Measurements from ENCODE around the gene AAGAB. TPM values are rescaled to one million over a fixed set of nuclear protein-coding genes. Genes with fewer than 3 reads are reported as not detected.

The AAGAB gene
- total RNA-seq, 1 donor from 2014 or later, result 20.9 TPM

DNA sequence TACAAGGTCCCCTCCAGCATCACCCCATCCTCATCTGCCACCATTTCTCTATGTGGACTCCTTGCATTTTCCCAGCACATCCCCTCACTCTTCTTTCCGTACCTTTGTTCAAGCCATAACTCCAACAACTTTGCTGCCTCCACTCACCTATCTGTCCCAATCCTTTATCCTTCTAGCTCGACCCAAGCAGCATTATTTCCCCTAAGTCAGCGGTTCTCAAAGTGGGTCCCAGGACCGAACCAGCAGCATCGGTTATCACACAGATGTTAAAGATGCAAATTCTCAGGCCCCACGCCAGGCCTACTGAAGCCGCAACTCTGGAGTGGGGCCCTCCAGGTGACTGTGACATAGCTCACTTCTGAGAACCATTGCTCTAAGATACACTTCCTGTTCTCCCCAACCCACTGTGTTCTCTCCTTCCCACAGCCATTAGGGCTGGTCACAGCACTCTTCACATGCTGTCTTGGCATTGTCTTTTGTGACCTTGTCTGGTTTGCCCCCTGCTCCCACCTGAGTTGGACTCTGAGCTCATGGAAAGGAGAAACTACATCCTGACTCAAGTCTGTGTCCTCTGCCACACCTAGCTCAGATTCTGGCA, 56.2 kb downstream of the AAGAB start:
- Histone ChIP-seq H3K4me3 (no peak overlapping the region), H3K9me3 (replicated peaks) (no peaks in the 10 kb centered on the region), H3K27ac (replicated peaks) (no peak overlapping the region), H3K27me3 (ENCODE audit: low read depth) (no peaks in the 10 kb centered on the region), H3K4me1 (peaks cover 83% of the 10 kb centered on the region), H3K36me3 (peaks cover 13% of the 10 kb centered on the region)
- no peak for DNase-seq
- TF ChIP-seq, protein P1, sequence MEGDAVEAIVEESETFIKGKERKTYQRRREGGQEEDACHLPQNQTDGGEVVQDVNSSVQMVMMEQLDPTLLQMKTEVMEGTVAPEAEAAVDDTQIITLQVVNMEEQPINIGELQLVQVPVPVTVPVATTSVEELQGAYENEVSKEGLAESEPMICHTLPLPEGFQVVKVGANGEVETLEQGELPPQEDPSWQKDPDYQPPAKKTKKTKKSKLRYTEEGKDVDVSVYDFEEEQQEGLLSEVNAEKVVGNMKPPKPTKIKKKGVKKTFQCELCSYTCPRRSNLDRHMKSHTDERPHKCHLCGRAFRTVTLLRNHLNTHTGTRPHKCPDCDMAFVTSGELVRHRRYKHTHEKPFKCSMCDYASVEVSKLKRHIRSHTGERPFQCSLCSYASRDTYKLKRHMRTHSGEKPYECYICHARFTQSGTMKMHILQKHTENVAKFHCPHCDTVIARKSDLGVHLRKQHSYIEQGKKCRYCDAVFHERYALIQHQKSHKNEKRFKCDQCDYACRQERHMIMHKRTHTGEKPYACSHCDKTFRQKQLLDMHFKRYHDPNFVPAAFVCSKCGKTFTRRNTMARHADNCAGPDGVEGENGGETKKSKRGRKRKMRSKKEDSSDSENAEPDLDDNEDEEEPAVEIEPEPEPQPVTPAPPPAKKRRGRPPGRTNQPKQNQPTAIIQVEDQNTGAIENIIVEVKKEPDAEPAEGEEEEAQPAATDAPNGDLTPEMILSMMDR (IDR thresholded peaks at IDR 0.05; ENCODE audit: borderline replicate concordance), result no peak
- intact Hi-C loops (cut with micrococcal nuclease), result no loop called here

DNA sequence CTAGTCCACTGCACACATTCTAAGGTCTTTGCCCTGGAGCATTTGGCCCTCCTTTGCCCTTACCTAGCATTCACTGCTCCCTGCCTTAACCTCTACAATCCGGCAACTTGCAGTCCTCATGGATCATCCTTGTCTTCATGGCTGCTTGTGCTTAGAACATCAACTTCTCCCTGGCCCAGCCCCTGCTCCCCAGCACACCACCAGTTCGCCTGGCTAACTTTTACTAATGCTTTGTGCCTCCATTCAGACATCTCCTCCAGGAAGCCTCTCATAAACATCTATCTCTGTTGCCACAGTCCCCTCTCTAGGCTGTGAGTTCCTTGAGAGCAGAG, 57.1 kb downstream of the AAGAB start:
- Histone ChIP-seq H3K9me3 (replicated peaks) (no peaks in the 10 kb centered on the region), H3K27me3 (ENCODE audit: low read depth) (no peaks in the 10 kb centered on the region), H3K27ac (replicated peaks) (peak overlapping the region; percentile 43), H3K4me1 (peaks cover 79% of the 10 kb centered on the region), H3K36me3 (peaks cover 8% of the 10 kb centered on the region), H3K4me3 (no peak overlapping the region)
- TF ChIP-seq, protein P1 (IDR thresholded peaks at IDR 0.05; ENCODE audit: borderline replicate concordance), result no peak
- no peak for DNase-seq
- intact Hi-C loops (cut with micrococcal nuclease), result no loop called here

DNA sequence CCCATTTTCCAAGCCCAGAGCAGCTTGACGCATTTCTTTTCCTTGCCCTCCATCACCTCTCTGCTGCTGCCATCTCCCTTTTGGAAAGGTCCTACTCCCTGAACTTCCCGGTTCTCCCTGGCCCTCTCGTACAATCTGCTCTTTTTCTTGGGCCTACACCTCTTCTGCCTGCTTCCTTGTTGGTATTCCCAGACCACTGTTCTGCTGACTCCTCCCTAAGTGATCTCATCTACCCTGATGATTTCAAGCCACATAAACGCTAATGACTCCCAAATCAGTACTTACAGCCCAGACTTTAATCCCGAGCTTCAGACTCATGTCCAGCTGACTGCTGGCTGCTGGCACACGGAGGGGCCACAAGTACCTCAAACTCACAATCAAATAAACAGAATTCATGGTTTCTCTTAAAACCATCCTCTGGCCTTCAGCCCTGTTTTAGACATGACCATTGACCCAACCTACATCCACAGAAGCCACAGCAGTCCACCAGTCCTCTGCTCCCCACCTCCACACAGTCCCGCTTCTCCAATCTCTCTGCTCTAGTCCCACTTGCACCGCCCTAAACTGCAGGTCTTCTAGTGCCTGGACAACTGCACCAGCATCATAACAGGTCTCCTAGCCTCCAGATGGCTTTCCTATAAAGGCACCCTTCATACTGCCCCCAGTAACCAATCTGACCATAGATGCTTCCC, 57.6 kb downstream of the AAGAB start:
- peak overlapping the region; percentile 43 for H3K27ac ChIP-seq (replicated peaks)
- H3K4me3 ChIP-seq, result no peak overlapping the region
- TF ChIP-seq, protein P1 (IDR thresholded peaks at IDR 0.05; ENCODE audit: borderline replicate concordance), result no peak
- no peaks in the 10 kb centered on the region for H3K9me3 ChIP-seq (replicated peaks)
- H3K4me1 ChIP-seq, result peaks cover 74% of the 10 kb centered on the region
- H3K27me3 ChIP-seq (ENCODE audit: low read depth), result no peaks in the 10 kb centered on the region
- DNase-seq, result no peak
- intact Hi-C loops (cut with micrococcal nuclease), result no loop called here
- peaks cover 8% of the 10 kb centered on the region for H3K36me3 ChIP-seq

DNA sequence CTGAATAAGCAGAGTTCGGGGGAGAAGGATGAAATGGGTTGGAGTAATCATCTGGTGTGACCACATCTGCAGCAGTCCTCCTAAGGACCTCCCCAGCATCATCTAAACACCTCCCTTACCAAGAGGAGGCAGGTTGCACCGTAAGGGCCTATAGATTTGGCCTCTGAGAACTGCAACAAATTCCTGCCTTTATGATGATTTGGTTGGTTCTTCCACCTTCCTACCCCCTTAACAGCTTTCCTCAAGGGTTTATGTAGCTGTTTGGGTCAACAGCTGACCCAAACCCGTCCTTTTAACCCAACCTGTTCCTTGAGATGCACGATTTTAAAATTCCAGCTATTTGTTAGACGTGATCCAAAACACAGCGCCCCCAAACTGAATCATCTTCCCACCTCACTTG, 58.2 kb downstream of the AAGAB start:
- peaks cover 68% of the 10 kb centered on the region for H3K4me1 ChIP-seq
- no peak for DNase-seq
- no peaks in the 10 kb centered on the region for H3K9me3 ChIP-seq (replicated peaks)
- H3K4me3 ChIP-seq, result no peak overlapping the region
- intact Hi-C loops (cut with micrococcal nuclease), result no loop called here
- TF ChIP-seq, protein P1 (IDR thresholded peaks at IDR 0.05; ENCODE audit: borderline replicate concordance), result no peak
- H3K27me3 ChIP-seq (ENCODE audit: low read depth), result no peaks in the 10 kb centered on the region
- H3K27ac ChIP-seq (replicated peaks), result peak overlapping the region; percentile 43
- peaks cover 14% of the 10 kb centered on the region for H3K36me3 ChIP-seq

DNA sequence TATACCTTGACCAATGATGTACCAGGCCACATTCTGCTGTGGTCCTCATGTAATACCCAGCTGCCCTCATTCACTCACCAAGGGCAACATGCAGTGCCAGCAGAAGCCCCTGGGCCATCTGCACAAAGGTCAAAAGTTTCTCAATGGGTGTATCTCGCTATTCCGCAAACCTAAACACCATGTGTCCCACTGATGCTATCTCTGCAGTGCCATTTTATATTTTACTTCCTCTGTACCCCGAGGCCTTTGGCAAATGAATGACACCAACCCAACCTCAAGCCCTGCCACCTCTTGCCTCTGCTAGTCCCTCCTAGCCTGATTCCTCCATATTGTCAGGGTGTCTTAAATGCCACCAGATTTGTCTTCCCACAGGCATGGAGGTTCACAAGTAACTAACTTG, 59.2 kb downstream of the AAGAB start:
- intact Hi-C loops (cut with micrococcal nuclease), result no loop called here
- Histone ChIP-seq H3K36me3 (peaks cover 24% of the 10 kb centered on the region), H3K27me3 (ENCODE audit: low read depth) (no peaks in the 10 kb centered on the region), H3K4me1 (peaks cover 67% of the 10 kb centered on the region), H3K9me3 (replicated peaks) (no peaks in the 10 kb centered on the region), H3K4me3 (no peak overlapping the region), H3K27ac (replicated peaks) (peak overlapping the region; percentile 93)
- TF ChIP-seq, protein P1 (IDR thresholded peaks at IDR 0.05; ENCODE audit: borderline replicate concordance), result no peak
- no peak for DNase-seq
